ENCODE measurements around the gene PAK5.

Gene PAK5

GRCh38 chr20:9686455-9686854 lies 152.4 kb downstream of the PAK5 start:
- Histone ChIP-seq H2AFZ (ENCODE audit: low read length) (no peak overlapping the region), H3K9me2 (replicated peaks; ENCODE audit: insufficient read depth, low read length) (no peaks in the 10 kb centered on the region), H3K36me3 (replicated peaks; ENCODE audit: insufficient read depth, low read length) (no peaks in the 10 kb centered on the region), H3K9me3 (replicated peaks; ENCODE audit: insufficient read depth, low read length) (no peaks in the 10 kb centered on the region), H3K79me2 (ENCODE audit: low read length) (no peaks in the 10 kb centered on the region), H3F3A (ENCODE audit: insufficient read depth, low read length) (no peaks in the 10 kb centered on the region), H3K9ac (ENCODE audit: low read length) (no peak overlapping the region), H4K20me1 (ENCODE audit: insufficient read depth, low read length) (no peaks in the 10 kb centered on the region), H3K4me2 (ENCODE audit: low read depth, low read length) (peak overlapping the region; percentile 27; the same call in 1 of the 2 replicates), H3K4me1 (ENCODE audit: low read length) (peaks cover 12% of the 10 kb centered on the region), H3K4me3 (ENCODE audit: low read length) (no peak overlapping the region), H3K27me3 (replicated peaks; ENCODE audit: insufficient read depth, low read length) (no peaks in the 10 kb centered on the region), H3K27ac (ENCODE audit: low read length) (no peak overlapping the region)
- TF ChIP-seq EZH2 (optimal IDR thresholded peaks at IDR 0.05; ENCODE audit: low read depth, low read length) (no peak), EZH2phosphoT487 (IDR thresholded peaks at IDR 0.05; ENCODE audit: low read length) (no peak), CTCF (IDR thresholded peaks at IDR 0.05; ENCODE audit: low read length) (no peak)
- no peak for DNase-seq

- Histone ChIP-seq H3K4me2 (ENCODE audit: low read depth, low read length) (peak overlapping the region; percentile 27), H3F3A (ENCODE audit: insufficient read depth, low read length) (no peaks in the 10 kb centered on the region), H3K9me3 (replicated peaks; ENCODE audit: insufficient read depth, low read length) (no peaks in the 10 kb centered on the region), H3K36me3 (replicated peaks; ENCODE audit: insufficient read depth, low read length) (no peaks in the 10 kb centered on the region), H2AFZ (ENCODE audit: low read length) (no peak overlapping the region), H4K20me1 (ENCODE audit: insufficient read depth, low read length) (no peaks in the 10 kb centered on the region), H3K27ac (ENCODE audit: low read length) (no peak overlapping the region), H3K4me3 (ENCODE audit: low read length) (no peak overlapping the region), H3K27me3 (replicated peaks; ENCODE audit: insufficient read depth, low read length) (no peaks in the 10 kb centered on the region), H3K9me2 (replicated peaks; ENCODE audit: insufficient read depth, low read length) (no peaks in the 10 kb centered on the region), H3K4me1 (ENCODE audit: low read length) (peaks cover 12% of the 10 kb centered on the region), H3K79me2 (ENCODE audit: low read length) (no peaks in the 10 kb centered on the region), H3K9ac (ENCODE audit: low read length) (no peak overlapping the region)
- no peak for DNase-seq
- TF ChIP-seq CTCF (IDR thresholded peaks at IDR 0.05; ENCODE audit: low read length) (no peak), EZH2 (optimal IDR thresholded peaks at IDR 0.05; ENCODE audit: low read depth, low read length) (no peak), EZH2phosphoT487 (IDR thresholded peaks at IDR 0.05; ENCODE audit: low read length) (no peak)
Observed at GRCh38 chr20:9686001-9686400, 152.9 kb downstream of the PAK5 start.

- Histone ChIP-seq H4K20me1 (ENCODE audit: insufficient read depth, low read length) (no peaks in the 10 kb centered on the region), H3K79me2 (ENCODE audit: low read length) (no peaks in the 10 kb centered on the region), H3K27me3 (replicated peaks; ENCODE audit: insufficient read depth, low read length) (no peaks in the 10 kb centered on the region), H3K9me3 (replicated peaks; ENCODE audit: insufficient read depth, low read length) (no peaks in the 10 kb centered on the region), H3K9ac (ENCODE audit: low read length) (no peak overlapping the region), H3F3A (ENCODE audit: insufficient read depth, low read length) (no peaks in the 10 kb centered on the region), H3K27ac (ENCODE audit: low read length) (no peak overlapping the region), H2AFZ (ENCODE audit: low read length) (no peak overlapping the region), H3K4me3 (ENCODE audit: low read length) (no peak overlapping the region), H3K36me3 (replicated peaks; ENCODE audit: insufficient read depth, low read length) (no peaks in the 10 kb centered on the region), H3K4me2 (ENCODE audit: low read depth, low read length) (no peak overlapping the region), H3K9me2 (replicated peaks; ENCODE audit: insufficient read depth, low read length) (no peaks in the 10 kb centered on the region), H3K4me1 (ENCODE audit: low read length) (peaks cover 14% of the 10 kb centered on the region)
- no peak for TF ChIP-seq CTCF (IDR thresholded peaks at IDR 0.05; ENCODE audit: low read length)
- no peak for TF ChIP-seq EZH2 (optimal IDR thresholded peaks at IDR 0.05; ENCODE audit: low read depth, low read length)
- TF ChIP-seq EZH2phosphoT487 (IDR thresholded peaks at IDR 0.05; ENCODE audit: low read length) = no peak
- DNase-seq = no peak
Observed at GRCh38 chr20:9685011-9685410, 153.9 kb downstream of the PAK5 start.
